GM12878 (cell line): ENCODE measurements around the gene MRPL53. TPM values are rescaled to one million over a fixed set of nuclear protein-coding genes. Genes with fewer than 3 reads are reported as not detected.
A peak's percentile ranks its signal among the peaks of the same experiment; 100 is the strongest.

Source experiments
- E2F8 ChIP-seq: fragments of 450-650 bp; IDR thresholded peaks from 2 replicates; pipeline ENCODE4 v1.6.1; 2018; ENCODE audit warnings: mild to moderate bottlenecking, low read depth, moderate library complexity; ENCODE audit not compliant: partially characterized antibody
- EGR1 ChIP-seq, 2 experiments: IDR thresholded peaks; 1 replicate in 1 of 2; 2 replicates in 1 of 2; pipeline ENCODE4 v1.6.1; 2011 to 2012; ENCODE audit warnings: low read depth in 2 of 2, low read length in 2 of 2, borderline replicate concordance in 1 of 2, mild to moderate bottlenecking in 1 of 2, moderate library complexity in 1 of 2
- GATAD2B ChIP-seq: fragments of 450-650 bp; conservative IDR thresholded peaks from 2 replicates; pipeline ENCODE4 v1.6.1; 2017; ENCODE audit warnings: low read depth, mild to moderate bottlenecking, moderate library complexity
- IKZF1 ChIP-seq: fragments of 450-650 bp; conservative IDR thresholded peaks from 2 replicates; pipeline ENCODE4 v1.6.1; 2017; ENCODE audit warnings: antibody characterized with exemption, mild to moderate bottlenecking
- JUNB ChIP-seq: IDR thresholded peaks from 2 replicates; pipeline ENCODE4 v1.6.1; 2016; ENCODE audit warnings: antibody characterized with exemption, mild to moderate bottlenecking
- KAT2A ChIP-seq: conservative IDR thresholded peaks from 2 replicates; pipeline ENCODE4 v1.6.1; 2011; ENCODE audit warnings: low read depth, low read length; ENCODE audit not compliant: control insufficient read depth
- STAT3 ChIP-seq: IDR thresholded peaks from 2 replicates; pipeline ENCODE4 v1.6.1; 2011; ENCODE audit warnings: low read depth, low read length, improper control_type of control experiment
- TAF1 ChIP-seq: IDR thresholded peaks from 2 replicates; pipeline ENCODE4 v1.6.1; 2011; ENCODE audit warnings: mild to moderate bottlenecking, low read depth, low read length, borderline replicate concordance
- ZNF207 ChIP-seq: fragments of 450-650 bp; IDR thresholded peaks from 2 replicates; pipeline ENCODE4 v1.6.1; 2014; ENCODE audit warnings: antibody characterized with exemption, mild to moderate bottlenecking, borderline replicate concordance
- ZNF274 ChIP-seq: IDR thresholded peaks from one replicate; pipeline ENCODE4 v1.8.0; 2011; ENCODE audit not compliant: insufficient read length, insufficient read depth
- ZNF687 ChIP-seq: fragments of 450-650 bp; IDR thresholded peaks from 2 replicates; pipeline ENCODE4 v1.6.1; 2017; ENCODE audit warnings: mild to moderate bottlenecking, moderate library complexity
- polyA plus RNA-seq, 11 experiments: library from polyadenylated mRNA; depleted of rRNA in 4 of 11; unstranded in 6 of 11; stranded (reverse) in 5 of 11; fragments of >200 nt; fragmentation: Nextera tagmentation in 4 of 11; fragmentation: Illumina TruSeq in 1 of 11; extraction: Ambion mirVana in 4 of 11; extraction: Trizol in 1 of 11; gene quantifications; 1 replicate in 1 of 11; 2 replicates in 10 of 11; pipeline versions ENCODE4 v1.2.1 to v1.2.3, GENCODE V29; 2011 to 2016; ENCODE audit warnings: inconsistent platforms in 2 of 11, missing spikeins in 2 of 11, low read depth in 1 of 11
- total RNA-seq, 4 experiments: library from RNA; depleted of rRNA in 3 of 4; stranded (reverse); fragments of >200 nt in 3 of 4; fragmentation: Illumina TruSeq in 1 of 4; extraction: Trizol in 1 of 4; gene quantifications; 2 replicates each; pipeline versions ENCODE4 v1.2.1 to v1.2.3, GENCODE V29; 2013 to 2021

Gene MRPL53
- total and polyA plus RNA-seq, 10 of the 15 experiments (the other 5 are each of a cell fraction or from before 2014, with no cell fraction given) = 15.1 to 167 (median 80.9) TPM

GRCh38 chr2:74441690-74442482 lies 30.6 kb downstream of the MRPL53 start, which contains the start of gene RTKN (continued):
- TF ChIP-seq IKZF1 = peak; percentile 56
- peak; percentile 77; the same call in 1 of the 2 replicates for TF ChIP-seq ZNF687
- no peak for TF ChIP-seq STAT3
- no peak for TF ChIP-seq E2F8
- 0 out of 3 replicates have a peak, but pooled peaks of 1 of the 2 experiments have one; percentile 19 for TF ChIP-seq EGR1 (IDR thresholded peaks at IDR 0.05; ENCODE audit: borderline replicate concordance in 1 of 2, low read depth in 2 of 2, low read length in 2 of 2)
- no peak for TF ChIP-seq ZNF207
- peak; percentile 49; the same call in 1 of the 2 replicates for TF ChIP-seq GATAD2B
- TF ChIP-seq ZNF274 = no peak
- no peak for TF ChIP-seq TAF1
- TF ChIP-seq KAT2A = no peak
- TF ChIP-seq JUNB = no peak
